ENCODE results near the gene MRPL54. TPM values are rescaled to one million over a fixed set of nuclear protein-coding genes. Genes with fewer than 3 reads are reported as not detected.
A peak's percentile ranks its signal among the peaks of the same experiment; 100 is the strongest.

Gene MRPL54
- total RNA-seq (2014; rRNA removed; shearing (Covaris generic)) (29.7 and 47.3 TPM in 2 replicates), polyA plus RNA-seq (2016; fragmentation: Nextera tagmentation; extraction: Ambion mirVana) (89.9 and 93.1 TPM in 2 replicates)
- long read RNA-seq, transcript MRPL54-201 (3 exons, 626 nt), result major isoform, 23 of 25 reads
- long read RNA-seq, partial matches to known transcripts, result 1 of 25 reads
- long read RNA-seq, other reads (novel, unspliced or antisense), result 1 of 25 reads

DNA sequence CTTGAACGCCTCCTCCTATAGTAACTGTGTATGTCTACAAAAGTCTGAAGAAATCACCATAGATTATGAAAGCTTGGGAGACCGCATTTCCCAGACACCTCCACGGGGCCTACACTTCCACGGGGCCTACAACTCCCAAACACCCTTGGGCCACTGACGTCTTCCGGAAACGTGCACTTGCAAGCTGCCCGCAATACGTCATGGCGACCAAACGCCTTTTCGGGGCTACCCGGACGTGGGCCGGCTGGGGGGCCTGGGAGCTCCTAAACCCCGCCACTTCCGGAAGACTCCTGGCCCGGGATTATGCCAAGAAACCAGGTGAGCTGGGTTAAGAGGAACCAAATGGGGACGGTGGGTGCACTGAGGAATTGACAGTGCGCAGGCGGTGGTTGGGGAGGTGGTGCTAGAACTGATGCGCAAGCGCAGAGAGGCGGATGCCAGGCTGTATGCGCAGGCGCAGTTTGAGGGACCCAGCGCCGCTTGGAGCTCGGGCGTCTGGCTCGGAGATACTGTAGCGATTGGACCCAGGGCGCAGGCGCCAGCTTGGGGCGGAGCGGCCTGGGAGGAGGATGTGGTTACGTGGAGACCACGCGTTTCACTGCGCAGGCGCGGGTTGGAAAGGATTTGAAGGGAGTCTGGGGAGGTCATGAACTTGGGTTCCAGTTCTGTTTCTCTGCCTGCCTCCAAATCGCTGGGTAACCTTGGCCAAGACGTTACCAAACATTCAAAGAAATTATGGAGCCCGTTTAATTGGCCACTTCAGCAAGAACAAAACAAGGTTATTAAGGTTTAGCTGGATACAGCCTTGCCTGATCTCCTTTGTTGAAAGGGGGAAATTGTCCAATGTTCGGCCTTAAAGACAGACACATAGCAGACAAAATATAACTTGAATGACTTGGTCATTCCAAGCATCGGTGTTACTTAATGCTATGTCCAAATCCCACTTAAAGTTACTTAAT is at the start of gene MRPL54:
Gene MRPL54, plus strand, starts transcription at position 182 of the 959 bp plus-strand sequence. Its CDS starts 19 bp downstream, at position 201.
- Histone ChIP-seq H3K9me2 (ENCODE audit: insufficient read depth) (no peaks in the 10 kb centered on the region; the same call in 1 of the 2 replicates), H3K36me3 (ENCODE audit: insufficient read depth) (no peaks in the 10 kb centered on the region), H3K79me2 (replicated peaks; ENCODE audit: insufficient read depth) (peaks cover 22% of the 10 kb centered on the region), H3K4me1 (ENCODE audit: insufficient read depth) (peaks cover 3% of the 10 kb centered on the region), H3K27ac (ENCODE audit: low read depth) (peak within 1 kb of the TSS; percentile 73), H3K27me3 (ENCODE audit: insufficient read depth) (no peaks in the 10 kb centered on the region), H4K20me1 (replicated peaks; ENCODE audit: insufficient read depth) (no peaks in the 10 kb centered on the region; the same call in 1 of the 2 replicates), H3F3A (replicated peaks; ENCODE audit: low read depth) (no peaks in the 10 kb centered on the region), H2AFZ (peak within 1 kb of the TSS; percentile 76), H3K4me2 (peak within 1 kb of the TSS; percentile 93), H3K4me3 (peak within 1 kb of the TSS; percentile 99)
- peaks cover 2% of the 10 kb centered on the region; the same call in 1 of the 3 replicates for H3K9me3 Mint-ChIP-seq
- H3K27ac Mint-ChIP-seq, result peak within 1 kb of the TSS; percentile 97
- DNase-seq (ENCODE audit: low spot score), result peak; percentile 99
- peak within 1 kb of the TSS; percentile 96 for H3K4me3 Mint-ChIP-seq
- H3K36me3 Mint-ChIP-seq (ENCODE audit: low read depth), result peaks cover 5% of the 10 kb centered on the region; the same call in 2 of the 3 replicates
- peak; percentile 84 for ATAC-seq
- peak; percentile 93 for TF ChIP-seq CREB1 (CRISPR knock-in tag; IDR thresholded peaks at IDR 0.05; ENCODE audit: low read depth)
- no peak for TF ChIP-seq NANOG (IDR thresholded peaks at IDR 0.05; ENCODE audit: borderline replicate concordance)
- TF ChIP-seq ZNF114 (CRISPR knock-in tag; IDR thresholded peaks at IDR 0.05), result no peak
- TF ChIP-seq, protein P1, sequence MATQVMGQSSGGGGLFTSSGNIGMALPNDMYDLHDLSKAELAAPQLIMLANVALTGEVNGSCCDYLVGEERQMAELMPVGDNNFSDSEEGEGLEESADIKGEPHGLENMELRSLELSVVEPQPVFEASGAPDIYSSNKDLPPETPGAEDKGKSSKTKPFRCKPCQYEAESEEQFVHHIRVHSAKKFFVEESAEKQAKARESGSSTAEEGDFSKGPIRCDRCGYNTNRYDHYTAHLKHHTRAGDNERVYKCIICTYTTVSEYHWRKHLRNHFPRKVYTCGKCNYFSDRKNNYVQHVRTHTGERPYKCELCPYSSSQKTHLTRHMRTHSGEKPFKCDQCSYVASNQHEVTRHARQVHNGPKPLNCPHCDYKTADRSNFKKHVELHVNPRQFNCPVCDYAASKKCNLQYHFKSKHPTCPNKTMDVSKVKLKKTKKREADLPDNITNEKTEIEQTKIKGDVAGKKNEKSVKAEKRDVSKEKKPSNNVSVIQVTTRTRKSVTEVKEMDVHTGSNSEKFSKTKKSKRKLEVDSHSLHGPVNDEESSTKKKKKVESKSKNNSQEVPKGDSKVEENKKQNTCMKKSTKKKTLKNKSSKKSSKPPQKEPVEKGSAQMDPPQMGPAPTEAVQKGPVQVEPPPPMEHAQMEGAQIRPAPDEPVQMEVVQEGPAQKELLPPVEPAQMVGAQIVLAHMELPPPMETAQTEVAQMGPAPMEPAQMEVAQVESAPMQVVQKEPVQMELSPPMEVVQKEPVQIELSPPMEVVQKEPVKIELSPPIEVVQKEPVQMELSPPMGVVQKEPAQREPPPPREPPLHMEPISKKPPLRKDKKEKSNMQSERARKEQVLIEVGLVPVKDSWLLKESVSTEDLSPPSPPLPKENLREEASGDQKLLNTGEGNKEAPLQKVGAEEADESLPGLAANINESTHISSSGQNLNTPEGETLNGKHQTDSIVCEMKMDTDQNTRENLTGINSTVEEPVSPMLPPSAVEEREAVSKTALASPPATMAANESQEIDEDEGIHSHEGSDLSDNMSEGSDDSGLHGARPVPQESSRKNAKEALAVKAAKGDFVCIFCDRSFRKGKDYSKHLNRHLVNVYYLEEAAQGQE (IDR thresholded peaks at IDR 0.05; ENCODE audit: unreplicated experiment), result no peak
- no peak for TF ChIP-seq STAT1 (IDR thresholded peaks at IDR 0.05; ENCODE audit: unreplicated experiment)
- no peak for TF ChIP-seq JUNB (IDR thresholded peaks at IDR 0.05; ENCODE audit: unreplicated experiment)
- TF ChIP-seq EZH2phosphoT487 (IDR thresholded peaks at IDR 0.05; ENCODE audit: unreplicated experiment), result no peak
- TF ChIP-seq ZNF331 (CRISPR knock-in tag; IDR thresholded peaks at IDR 0.05; ENCODE audit: low read depth), result no peak
- TF ChIP-seq POLR2AphosphoS5 (IDR thresholded peaks at IDR 0.05; ENCODE audit: low read depth), result peak; percentile 87
- TF ChIP-seq, protein P2, sequence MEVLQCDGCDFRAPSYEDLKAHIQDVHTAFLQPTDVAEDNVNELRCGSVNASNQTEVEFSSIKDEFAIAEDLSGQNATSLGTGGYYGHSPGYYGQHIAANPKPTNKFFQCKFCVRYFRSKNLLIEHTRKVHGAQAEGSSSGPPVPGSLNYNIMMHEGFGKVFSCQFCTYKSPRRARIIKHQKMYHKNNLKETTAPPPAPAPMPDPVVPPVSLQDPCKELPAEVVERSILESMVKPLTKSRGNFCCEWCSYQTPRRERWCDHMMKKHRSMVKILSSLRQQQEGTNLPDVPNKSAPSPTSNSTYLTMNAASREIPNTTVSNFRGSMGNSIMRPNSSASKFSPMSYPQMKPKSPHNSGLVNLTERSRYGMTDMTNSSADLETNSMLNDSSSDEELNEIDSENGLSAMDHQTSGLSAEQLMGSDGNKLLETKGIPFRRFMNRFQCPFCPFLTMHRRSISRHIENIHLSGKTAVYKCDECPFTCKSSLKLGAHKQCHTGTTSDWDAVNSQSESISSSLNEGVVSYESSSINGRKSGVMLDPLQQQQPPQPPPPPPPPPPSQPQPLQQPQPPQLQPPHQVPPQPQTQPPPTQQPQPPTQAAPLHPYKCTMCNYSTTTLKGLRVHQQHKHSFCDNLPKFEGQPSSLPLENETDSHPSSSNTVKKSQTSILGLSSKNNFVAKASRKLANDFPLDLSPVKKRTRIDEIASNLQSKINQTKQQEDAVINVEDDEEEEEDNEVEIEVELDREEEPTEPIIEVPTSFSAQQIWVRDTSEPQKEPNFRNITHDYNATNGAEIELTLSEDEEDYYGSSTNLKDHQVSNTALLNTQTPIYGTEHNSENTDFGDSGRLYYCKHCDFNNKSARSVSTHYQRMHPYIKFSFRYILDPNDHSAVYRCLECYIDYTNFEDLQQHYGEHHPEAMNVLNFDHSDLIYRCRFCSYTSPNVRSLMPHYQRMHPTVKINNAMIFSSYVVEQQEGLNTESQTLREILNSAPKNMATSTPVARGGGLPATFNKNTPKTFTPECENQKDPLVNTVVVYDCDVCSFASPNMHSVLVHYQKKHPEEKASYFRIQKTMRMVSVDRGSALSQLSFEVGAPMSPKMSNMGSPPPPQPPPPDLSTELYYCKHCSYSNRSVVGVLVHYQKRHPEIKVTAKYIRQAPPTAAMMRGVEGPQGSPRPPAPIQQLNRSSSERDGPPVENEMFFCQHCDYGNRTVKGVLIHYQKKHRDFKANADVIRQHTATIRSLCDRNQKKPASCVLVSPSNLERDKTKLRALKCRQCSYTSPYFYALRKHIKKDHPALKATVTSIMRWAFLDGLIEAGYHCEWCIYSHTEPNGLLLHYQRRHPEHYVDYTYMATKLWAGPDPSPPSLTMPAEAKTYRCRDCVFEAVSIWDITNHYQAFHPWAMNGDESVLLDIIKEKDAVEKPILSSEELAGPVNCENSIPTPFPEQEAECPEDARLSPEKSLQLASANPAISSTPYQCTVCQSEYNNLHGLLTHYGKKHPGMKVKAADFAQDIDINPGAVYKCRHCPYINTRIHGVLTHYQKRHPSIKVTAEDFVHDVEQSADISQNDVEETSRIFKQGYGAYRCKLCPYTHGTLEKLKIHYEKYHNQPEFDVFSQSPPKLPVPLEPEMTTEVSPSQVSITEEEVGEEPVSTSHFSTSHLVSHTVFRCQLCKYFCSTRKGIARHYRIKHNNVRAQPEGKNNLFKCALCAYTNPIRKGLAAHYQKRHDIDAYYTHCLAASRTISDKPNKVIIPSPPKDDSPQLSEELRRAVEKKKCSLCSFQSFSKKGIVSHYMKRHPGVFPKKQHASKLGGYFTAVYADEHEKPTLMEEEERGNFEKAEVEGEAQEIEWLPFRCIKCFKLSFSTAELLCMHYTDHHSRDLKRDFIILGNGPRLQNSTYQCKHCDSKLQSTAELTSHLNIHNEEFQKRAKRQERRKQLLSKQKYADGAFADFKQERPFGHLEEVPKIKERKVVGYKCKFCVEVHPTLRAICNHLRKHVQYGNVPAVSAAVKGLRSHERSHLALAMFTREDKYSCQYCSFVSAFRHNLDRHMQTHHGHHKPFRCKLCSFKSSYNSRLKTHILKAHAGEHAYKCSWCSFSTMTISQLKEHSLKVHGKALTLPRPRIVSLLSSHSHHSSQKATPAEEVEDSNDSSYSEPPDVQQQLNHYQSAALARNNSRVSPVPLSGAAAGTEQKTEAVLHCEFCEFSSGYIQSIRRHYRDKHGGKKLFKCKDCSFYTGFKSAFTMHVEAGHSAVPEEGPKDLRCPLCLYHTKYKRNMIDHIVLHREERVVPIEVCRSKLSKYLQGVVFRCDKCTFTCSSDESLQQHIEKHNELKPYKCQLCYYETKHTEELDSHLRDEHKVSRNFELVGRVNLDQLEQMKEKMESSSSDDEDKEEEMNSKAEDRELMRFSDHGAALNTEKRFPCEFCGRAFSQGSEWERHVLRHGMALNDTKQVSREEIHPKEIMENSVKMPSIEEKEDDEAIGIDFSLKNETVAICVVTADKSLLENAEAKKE (CRISPR knock-in tag; IDR thresholded peaks at IDR 0.05), result no peak
- TF ChIP-seq, protein P3, sequence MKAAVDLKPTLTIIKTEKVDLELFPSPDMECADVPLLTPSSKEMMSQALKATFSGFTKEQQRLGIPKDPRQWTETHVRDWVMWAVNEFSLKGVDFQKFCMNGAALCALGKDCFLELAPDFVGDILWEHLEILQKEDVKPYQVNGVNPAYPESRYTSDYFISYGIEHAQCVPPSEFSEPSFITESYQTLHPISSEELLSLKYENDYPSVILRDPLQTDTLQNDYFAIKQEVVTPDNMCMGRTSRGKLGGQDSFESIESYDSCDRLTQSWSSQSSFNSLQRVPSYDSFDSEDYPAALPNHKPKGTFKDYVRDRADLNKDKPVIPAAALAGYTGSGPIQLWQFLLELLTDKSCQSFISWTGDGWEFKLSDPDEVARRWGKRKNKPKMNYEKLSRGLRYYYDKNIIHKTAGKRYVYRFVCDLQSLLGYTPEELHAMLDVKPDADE (IDR thresholded peaks at IDR 0.05), result peak; percentile 96
- peaks cover 11% of the 10 kb centered on the region for H3K27me3 Mint-ChIP-seq (ENCODE audit: insufficient read depth, low read depth, poor library complexity)
- peaks cover 4% of the 10 kb centered on the region for H3K4me1 Mint-ChIP-seq
